OCI-LY7 (cell line): ENCODE measurements around the gene DNAH3.

ENCODE experiments used
- CTCF ChIP-seq: fragments of 200-600 bp; sonication (generic); conservative IDR thresholded peaks from 2 replicates; pipeline ENCODE4 v1.5.1; 2014; ENCODE audit warnings: mild to moderate bottlenecking, antibody characterized with exemption, low read length, moderate library complexity, mixed read lengths
- EZH2phosphoT487 ChIP-seq: fragments of 200-600 bp; sonication (generic); IDR thresholded peaks from 2 replicates; pipeline ENCODE4 v1.6.1; 2018; ENCODE audit warnings: low read depth, borderline replicate concordance, mild to moderate bottlenecking, mixed run types, antibody characterized with exemption, low read length, moderate library complexity, mixed read lengths

GRCh38 chr16:21033264-21033663 is 117.4 kb downstream of the DNAH3 start:
- no peak for TF ChIP-seq CTCF
- no peak for TF ChIP-seq EZH2phosphoT487
